Measurements from ENCODE around the gene UTP25.

- TF ChIP-seq GATA1 (IDR thresholded peaks at IDR 0.05; ENCODE audit: low read depth, low read length) (no peak), POLR2A (IDR thresholded peaks at IDR 0.05; ENCODE audit: low read length) (no peak)
These were observed 73.4 kb downstream of the UTP25 start for GRCh38 chr1:209901211-209901610.
